Upper lobe of left lung (tissue), 6 donors: ENCODE results near the gene SLC12A6. TPM values are rescaled to one million over a fixed set of nuclear protein-coding genes. Genes with fewer than 3 reads are reported as not detected.
A peak's percentile ranks its signal among the peaks of the same experiment; 100 is the strongest.
"Not testable (repeated sequence)": the region's sequence is repeated elsewhere in the genome, so short reads cannot be mapped to it uniquely, and the experiment has no call there.

ENCODE experiments used
- ATAC-seq, 2 donors: fragments of 200-7000 bp; cut with Tn5 transposase; one replicate each; pipeline ENCODE4 v1.9.1; 2022; ENCODE audit warnings: mild to moderate bottlenecking in 2 of 2, moderate library complexity in 2 of 2; ENCODE audit not compliant: low FRiP score in 2 of 2
- DNase-seq, 2 donors: peaks; one replicate each; pipeline ENCODE4 v3.0.0-alpha.2; 2019 to 2020
- H3K27ac ChIP-seq, 4 donors: fragments of 200-600 bp; sonication (generic); one replicate each; pipeline ENCODE4 v1.5.1; 2016 to 2019
- H3K27me3 ChIP-seq, 4 donors: fragments of 200-600 bp; sonication (generic); one replicate each; pipeline ENCODE4 v1.5.1; 2017 to 2019
- H3K36me3 ChIP-seq, 4 donors: fragments of 200-600 bp; sonication (generic); one replicate each; pipeline ENCODE4 v1.5.1; 2016 to 2019
- H3K4me1 ChIP-seq, 4 donors: fragments of 200-600 bp; sonication (generic); one replicate each; pipeline ENCODE4 v1.5.1; 2018 to 2019
- H3K4me3 ChIP-seq, 4 donors: fragments of 200-600 bp; sonication (generic); one replicate each; pipeline ENCODE4 v1.5.1; 2017 to 2019; ENCODE audit warnings: mild to moderate bottlenecking in 2 of 4, moderate library complexity in 1 of 4
- H3K9me3 ChIP-seq, 4 donors: fragments of 200-600 bp; sonication (generic); one replicate each; pipeline ENCODE4 v1.5.1; 2018 to 2019
- EP300 ChIP-seq, 4 donors: sonication (generic); formaldehyde crosslinking; IDR thresholded peaks; one replicate each; pipeline ENCODE4 v1.5.1; 2017; ENCODE audit warnings: antibody characterized with exemption in 4 of 4, control low read depth in 2 of 4
- POLR2A ChIP-seq, 4 donors: fragments of 450-650 bp; IDR thresholded peaks; one replicate each; pipeline ENCODE4 v1.5.1; 2016 to 2017; ENCODE audit warnings: antibody characterized with exemption in 4 of 4, mild to moderate bottlenecking in 2 of 4
- POLR2AphosphoS5 ChIP-seq, 2 donors: sonication (generic); formaldehyde crosslinking; IDR thresholded peaks; one replicate each; pipeline ENCODE4 v1.5.1; 2017; ENCODE audit warnings: antibody characterized with exemption in 2 of 2
- WGBS, 2 donors: methylation state at CpG; one replicate each; pipeline ENCODE4 v1.1.5; 2017 to 2018; 5-methylcytosine and 5-hydroxymethylcytosine counted together
- total RNA-seq, 6 donors: library from RNA; depleted of rRNA in 4 of 6; stranded (reverse); fragments of >200 nt in 4 of 6; gene quantifications; one replicate each; pipeline versions ENCODE4 v1.1.0 to v1.2.1, GENCODE V29; 2016 to 2021
- TF ChIP-seq, protein P1 (sequence below), 6 experiments: fragments of 450-650 bp in 4 of 6; fragments of 200-600 bp in 2 of 6; sonication (generic) in 2 of 6; IDR thresholded peaks; one replicate each; pipeline ENCODE4 v1.5.1; 2016 to 2019; ENCODE audit warnings: antibody characterized with exemption in 6 of 6
- donor health status: DM: no; HTN: no; CAD: no; lungs with moderate emphysema.
- donor health status: DM: no; HTN: yes; CAD: no; lungs with severe emphysema.

The SLC12A6 gene
- total RNA-seq, 6 donors from 2014 or later, result 35.3 to 68.1 (median 50.4) TPM

GRCh38 chr15:34349769-34350168, 12.2 kb upstream of the SLC12A6 start:
- DNase-seq (no peak), ATAC-seq (no peak)
- Histone ChIP-seq H3K4me1 (no peaks in the 10 kb centered on the region), H3K9me3 (no peaks in the 10 kb centered on the region), H3K27me3 (no peaks in the 10 kb centered on the region), H3K27ac (no peak overlapping the region), H3K36me3 (no peaks in the 10 kb centered on the region), H3K4me3 (no peak overlapping the region)
- no peak for TF ChIP-seq EP300 (IDR thresholded peaks at IDR 0.05)
- no peak for TF ChIP-seq POLR2AphosphoS5 (IDR thresholded peaks at IDR 0.05)
- TF ChIP-seq POLR2A (IDR thresholded peaks at IDR 0.05), result no peak
- TF ChIP-seq, protein P1, sequence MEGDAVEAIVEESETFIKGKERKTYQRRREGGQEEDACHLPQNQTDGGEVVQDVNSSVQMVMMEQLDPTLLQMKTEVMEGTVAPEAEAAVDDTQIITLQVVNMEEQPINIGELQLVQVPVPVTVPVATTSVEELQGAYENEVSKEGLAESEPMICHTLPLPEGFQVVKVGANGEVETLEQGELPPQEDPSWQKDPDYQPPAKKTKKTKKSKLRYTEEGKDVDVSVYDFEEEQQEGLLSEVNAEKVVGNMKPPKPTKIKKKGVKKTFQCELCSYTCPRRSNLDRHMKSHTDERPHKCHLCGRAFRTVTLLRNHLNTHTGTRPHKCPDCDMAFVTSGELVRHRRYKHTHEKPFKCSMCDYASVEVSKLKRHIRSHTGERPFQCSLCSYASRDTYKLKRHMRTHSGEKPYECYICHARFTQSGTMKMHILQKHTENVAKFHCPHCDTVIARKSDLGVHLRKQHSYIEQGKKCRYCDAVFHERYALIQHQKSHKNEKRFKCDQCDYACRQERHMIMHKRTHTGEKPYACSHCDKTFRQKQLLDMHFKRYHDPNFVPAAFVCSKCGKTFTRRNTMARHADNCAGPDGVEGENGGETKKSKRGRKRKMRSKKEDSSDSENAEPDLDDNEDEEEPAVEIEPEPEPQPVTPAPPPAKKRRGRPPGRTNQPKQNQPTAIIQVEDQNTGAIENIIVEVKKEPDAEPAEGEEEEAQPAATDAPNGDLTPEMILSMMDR (IDR thresholded peaks at IDR 0.05), result no peak
- WGBS, 2 donors, result 71 to 87% methylated on average over 4 of the region's 4 CpGs

DNA sequence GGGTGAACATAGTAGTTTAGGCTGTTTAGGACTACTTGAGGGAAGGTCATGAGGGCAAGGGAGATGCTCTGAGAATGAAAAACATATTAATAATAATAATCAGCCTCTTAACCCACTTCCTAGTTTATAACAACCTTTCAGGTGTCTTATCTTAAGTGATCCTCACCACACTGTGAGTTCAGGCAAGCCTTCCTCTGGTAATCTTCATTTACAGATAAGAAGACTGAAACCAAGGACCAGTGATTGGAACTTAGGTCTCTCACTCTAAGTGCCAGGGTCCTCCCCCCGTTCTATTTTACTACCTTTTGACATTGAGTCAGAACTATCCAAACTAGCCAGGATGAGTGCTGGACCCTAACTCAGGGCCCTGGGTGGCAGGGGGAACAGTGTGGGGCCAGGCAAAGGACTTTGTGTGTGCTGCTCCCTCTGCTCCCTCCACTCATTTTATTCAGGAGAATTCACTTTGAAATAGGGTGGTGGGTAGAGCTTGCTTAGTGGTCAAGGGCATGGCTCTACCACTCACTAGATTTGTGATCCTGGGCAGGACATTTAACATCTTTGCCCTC, 11.2 kb upstream of the SLC12A6 start:
- TF ChIP-seq, protein P1 (IDR thresholded peaks at IDR 0.05), result no peak
- no peak for TF ChIP-seq EP300 (IDR thresholded peaks at IDR 0.05)
- TF ChIP-seq POLR2A (IDR thresholded peaks at IDR 0.05), result no peak
- TF ChIP-seq POLR2AphosphoS5 (IDR thresholded peaks at IDR 0.05), result no peak
- H3K27ac ChIP-seq, result no peak overlapping the region
- H3K4me1 ChIP-seq, result no peaks in the 10 kb centered on the region
- WGBS, 2 donors, result 60 to 73% methylated on average over 1 of the region's 1 CpG
- no peaks in the 10 kb centered on the region for H3K36me3 ChIP-seq
- DNase-seq (no peak), ATAC-seq (no peak)
- H3K4me3 ChIP-seq, result no peak overlapping the region
- H3K27me3 ChIP-seq, result no peaks in the 10 kb centered on the region
- no peaks in the 10 kb centered on the region for H3K9me3 ChIP-seq

- DNase-seq, result no peak
- no peak overlapping the region for H3K27ac ChIP-seq
- ATAC-seq, result no peak
- TF ChIP-seq POLR2A (IDR thresholded peaks at IDR 0.05) (no peak), EP300 (IDR thresholded peaks at IDR 0.05) (no peak), POLR2AphosphoS5 (IDR thresholded peaks at IDR 0.05) (no peak)
- TF ChIP-seq, protein P1 (IDR thresholded peaks at IDR 0.05), result no peak
- peaks cover 0 to 4% (median 1%) of the 10 kb centered on the region in 4 donors for H3K4me1 ChIP-seq
- no peaks in the 10 kb centered on the region for H3K36me3 ChIP-seq
- no peaks in the 10 kb centered on the region for H3K9me3 ChIP-seq
- H3K4me3 ChIP-seq, result no peak overlapping the region
- WGBS, 2 donors, result 82 to 86% methylated on average over 13 of the region's 13 CpGs
- no peaks in the 10 kb centered on the region for H3K27me3 ChIP-seq
Measured at GRCh38 chr15:34347951-34348638, 10.5 kb upstream of the SLC12A6 start.

GRCh38 chr15:34342737-34343575, 5.4 kb upstream of the SLC12A6 start, which contains the start of the genes NOP10 and NUTM1:
TSS of gene NOP10 (minus strand) at chr15:34343136. CDS start at chr15:34343073, 63 bp downstream.
TSS of gene NUTM1 (plus strand) at chr15:34343315. CDS start at chr15:34343697, 382 bp downstream.
- 2% methylated on average over 38 of the region's 38 CpGs for WGBS, 2 donors
- no peaks in the 10 kb centered on the region for H3K9me3 ChIP-seq
- H3K4me3 ChIP-seq, result peak within 1 kb of the TSS; percentile 59 to 85 (median 74)
- ATAC-seq, result peak; percentile 97
- H3K4me1 ChIP-seq, result peaks cover 11 to 22% (median 18%) of the 10 kb centered on the region in 4 donors
- peaks cover 0 to 21% (median 1%) of the 10 kb centered on the region in 4 donors for H3K36me3 ChIP-seq
- peak; percentile 79 to 94 for DNase-seq
- no peaks in the 10 kb centered on the region for H3K27me3 ChIP-seq
- H3K27ac ChIP-seq, result peak within 1 kb of the TSS; percentile 90 to 97 (median 93)
- TF ChIP-seq EP300 (IDR thresholded peaks at IDR 0.05) (peak in 1 of 4 donors; percentile 71), POLR2AphosphoS5 (IDR thresholded peaks at IDR 0.05) (peak; percentile 95 to 96), POLR2A (IDR thresholded peaks at IDR 0.05) (peak in 3 of 4 donors; percentile 61 to 87 (median 74))
- TF ChIP-seq, protein P1 (IDR thresholded peaks at IDR 0.05), result peak; percentile 80 to 96 (median 94)

GRCh38 chr15:34342213-34342736, 4.7 kb upstream of the SLC12A6 start:
- Histone ChIP-seq H3K36me3 (peaks cover 0 to 21% (median 1%) of the 10 kb centered on the region in 4 donors), H3K27ac (peak overlapping the region; percentile 90 to 97 (median 93)), H3K4me1 (peaks cover 11 to 22% (median 18%) of the 10 kb centered on the region in 4 donors), H3K4me3 (peak overlapping the region; percentile 59 to 85 (median 74))
- not testable (repeated sequence) for ATAC-seq, H3K9me3 ChIP-seq, DNase-seq, H3K27me3 ChIP-seq
- WGBS, 2 donors, result 38 to 41% methylated on average over 26 of the region's 26 CpGs
